Endothelial cell of umbilical vein (primary cell): ENCODE data around the gene RPSA. TPM values are rescaled to one million over a fixed set of nuclear protein-coding genes. Genes with fewer than 3 reads are reported as not detected.

ENCODE experiments used
- BruUV-seq: library from RNA; stranded (reverse); fragments of 400-500 nt; replicated peaks from 2 replicates; lab custom pipeline; 2021; lab: Mats Ljungman, UMichigan
- CTCF ChIA-PET: fragments of 300-600, 350-600 bp; sonication (Branson Sonifier 250); formaldehyde crosslinking; loops from one replicate; lab custom pipeline; 2021; ENCODE audit warnings: antibody characterized with exemption, inconsistent platforms; lab: Charles Lee
- POLR2A ChIA-PET: fragments of 300-600, 350-600 bp; sonication (Branson Sonifier 250); formaldehyde crosslinking; loops from one replicate; lab custom pipeline; 2021; ENCODE audit warnings: antibody characterized with exemption, inconsistent platforms; lab: Charles Lee
- DNase-seq: peaks from one replicate; pipeline ENCODE4 v3.0.0-alpha.2; 2011; ENCODE audit warnings: low read depth, low spot score
- FAIRE-seq: peaks from 2 replicates; lab custom pipeline; 2011; peaks lifted over from hg19 to GRCh38; lab: Jason Lieb, UNC
- H2AFZ ChIP-seq: 2 replicates; pipeline ENCODE4 v1.6.0; 2012; ENCODE audit warnings: low read depth, low read length, control low read depth, inconsistent platforms
- H3K27ac ChIP-seq: 2 replicates; pipeline ENCODE4 v1.5.1; 2011; ENCODE audit warnings: low read depth, mild to moderate bottlenecking, control low read depth, low read length, moderate library complexity; ENCODE audit not compliant: insufficient read depth
- H3K27me3 ChIP-seq, 2 experiments: 2 replicates each; pipeline versions ENCODE4 v1.6.0 to v1.6.1; 2011; ENCODE audit warnings: low read length in 2 of 2, mixed read lengths in 1 of 2; ENCODE audit not compliant: control insufficient read depth in 2 of 2, insufficient read depth in 2 of 2
- H3K36me3 ChIP-seq, 2 experiments: 2 replicates in 1 of 2; 3 replicates in 1 of 2; pipeline ENCODE4 v1.5.1; 2011; ENCODE audit warnings: low read length in 2 of 2, mild to moderate bottlenecking in 1 of 2, moderate library complexity in 1 of 2; ENCODE audit not compliant: control insufficient read depth in 2 of 2, insufficient read depth in 2 of 2; ENCODE audit errors: extremely low read depth in 1 of 2
- H3K4me1 ChIP-seq: 3 replicates; pipeline ENCODE4 v1.5.1; 2011; ENCODE audit warnings: mild to moderate bottlenecking, low read length; ENCODE audit not compliant: control insufficient read depth, insufficient read depth; ENCODE audit errors: extremely low read depth
- H3K4me2 ChIP-seq: 2 replicates; pipeline ENCODE4 v1.6.1; 2011; ENCODE audit warnings: low read length, control low read depth, mixed read lengths; ENCODE audit not compliant: insufficient read depth
- H3K4me3 ChIP-seq, 3 experiments: fragments of 200-600 bp in 1 of 3; sonication (generic), shearing (Covaris generic) in 1 of 3; replicated peaks in 1 of 3; 2 replicates each; pipeline ENCODE4 v1.5.1; 2011 to 2016; ENCODE audit warnings: control low read depth in 3 of 3, low read length in 3 of 3, mild to moderate bottlenecking in 2 of 3, inconsistent platforms in 1 of 3, low read depth in 1 of 3, moderate library complexity in 1 of 3; ENCODE audit not compliant: insufficient read depth in 1 of 3
- H3K79me2 ChIP-seq: 2 replicates; pipeline ENCODE4 v1.6.0; 2012; ENCODE audit warnings: low read length, inconsistent platforms; ENCODE audit not compliant: control insufficient read depth, insufficient read depth
- H3K9ac ChIP-seq: replicated peaks from 2 replicates; pipeline ENCODE3; 2011; ENCODE audit warnings: low read length, control low read depth; ENCODE audit not compliant: insufficient read depth; ENCODE audit errors: extremely low read depth
- H3K9me1 ChIP-seq: replicated peaks from 3 replicates; pipeline ENCODE4 v1.6.0; 2011; ENCODE audit warnings: mild to moderate bottlenecking, low read length; ENCODE audit not compliant: control insufficient read depth, insufficient read depth; ENCODE audit errors: extremely low read depth
- H3K9me3 ChIP-seq: replicated peaks from 2 replicates; pipeline ENCODE4 v1.5.1; 2012; ENCODE audit warnings: low read length, inconsistent platforms; ENCODE audit not compliant: control insufficient read depth, insufficient read depth
- H4K20me1 ChIP-seq: replicated peaks from 2 replicates; pipeline ENCODE3; 2011; ENCODE audit warnings: mild to moderate bottlenecking, low read length; ENCODE audit not compliant: control insufficient read depth, insufficient read depth; ENCODE audit errors: extremely low read depth
- EZH2 ChIP-seq: IDR thresholded peaks from 2 replicates; pipeline ENCODE4 v1.6.1; 2012; ENCODE audit warnings: borderline replicate concordance, low read depth, mild to moderate bottlenecking, moderate library complexity, low read length, inconsistent platforms; ENCODE audit not compliant: severe bottlenecking
- FOS ChIP-seq: IDR thresholded peaks from 2 replicates; pipeline ENCODE4 v1.6.1; 2011; ENCODE audit warnings: mild to moderate bottlenecking, low read length, moderate library complexity, borderline replicate concordance; ENCODE audit not compliant: insufficient read depth
- GATA2 ChIP-seq: IDR thresholded peaks from 2 replicates; pipeline ENCODE4 v1.7.0; 2011; ENCODE audit warnings: low read depth, mild to moderate bottlenecking, moderate library complexity, mixed read lengths, low read length; ENCODE audit not compliant: insufficient read length, insufficient read depth
- JUN ChIP-seq: IDR thresholded peaks from 2 replicates; pipeline ENCODE4 v1.6.1; 2011; ENCODE audit warnings: borderline replicate concordance, low read depth; ENCODE audit not compliant: insufficient read length, insufficient read depth
- MAX ChIP-seq: IDR thresholded peaks from 2 replicates; pipeline ENCODE4 v1.6.1; 2011; ENCODE audit not compliant: insufficient read depth, insufficient read length
- MYC ChIP-seq: IDR thresholded peaks from one replicate; pipeline ENCODE4 v1.6.1; 2011; ENCODE audit warnings: mild to moderate bottlenecking, low read depth, low read length
- POLR2A ChIP-seq: IDR thresholded peaks from 2 replicates; pipeline ENCODE4 v1.6.1; 2012; ENCODE audit warnings: low read depth, mild to moderate bottlenecking, control low read depth, low read length
- POLR2AphosphoS5 ChIP-seq: IDR thresholded peaks from 2 replicates; pipeline ENCODE4 v1.6.1; 2012; ENCODE audit warnings: low read depth, mild to moderate bottlenecking, control low read depth, low read length, moderate library complexity; ENCODE audit not compliant: insufficient read depth
- dilution Hi-C: fragments of 300-500 bp; cut with MboI; formaldehyde crosslinking; loops from one replicate; pipeline ENCODE4 v1.15.0; 2019; ENCODE audit warnings: low sequenced_read_pairs; ENCODE audit not compliant: extremely low pct_ligation_motif_present
- intact Hi-C: fragments of 100-400 bp; cut with micrococcal nuclease; formaldehyde crosslinking; loops from one replicate; pipeline ENCODE4 v1.10.0; 2022
- polyA plus RNA-seq, 4 experiments: library from polyadenylated mRNA; depleted of rRNA in 3 of 4; stranded (reverse) in 3 of 4; unstranded in 1 of 4; fragments of >200 nt; gene quantifications; 2 replicates each; pipeline versions ENCODE4 v1.2.1 to v1.2.3, GENCODE V29; 2011 to 2012; ENCODE audit warnings: missing spikeins in 1 of 4
- total RNA-seq: library from RNA; stranded (reverse); gene quantifications from 2 replicates; pipeline ENCODE4 v1.2.3, GENCODE V29; 2021

RPSA gene
- total and polyA plus RNA-seq, 2 donors (not counting 3 experiments of a cell fraction or from before 2014, with no cell fraction given): 1,357 to 3,687 TPM

- ChIA-PET CTCF (interaction anchor here (1.1 to 2.1 kb wide), 3 partner anchors 18 to 72 kb away, joined by 3 to 6 read pairs (median 3); no protein-coding TSS in a partner anchor), POLR2A (no interaction called here)
- Histone ChIP-seq H3K27ac (no peak overlapping the region), H3K9me3 (no peaks in the 10 kb centered on the region), H3K79me2 (no peaks in the 10 kb centered on the region), H3K4me1 (peaks cover 10% of the 10 kb centered on the region), H3K9me1 (no peaks in the 10 kb centered on the region), H3K4me3 (no peak overlapping the region), H3K36me3 (no peaks in the 10 kb centered on the region), H3K27me3 (no peaks in the 10 kb centered on the region), H3K4me2 (no peak overlapping the region), H3K9ac (no peak overlapping the region), H4K20me1 (no peaks in the 10 kb centered on the region), H2AFZ (no peak overlapping the region)
- TF ChIP-seq MYC (no peak), JUN (no peak), EZH2 (no peak), POLR2A (no peak), MAX (no peak), FOS (no peak), POLR2AphosphoS5 (no peak)
- intact Hi-C loops (no loop called here), dilution Hi-C loops (no loop called here)
- DNase-seq (no peak), FAIRE-seq (no peak)
- no TSS peak for BruUV-seq
These were observed 19.8 kb downstream of the RPSA start for GRCh38 chr3:39426312-39426711.

- Histone ChIP-seq H3K9me3 (no peaks in the 10 kb centered on the region), H2AFZ (no peak overlapping the region), H3K4me3 (no peak overlapping the region), H3K9me1 (no peaks in the 10 kb centered on the region), H3K4me1 (peaks cover 10% of the 10 kb centered on the region), H4K20me1 (no peaks in the 10 kb centered on the region), H3K79me2 (no peaks in the 10 kb centered on the region), H3K27me3 (no peaks in the 10 kb centered on the region), H3K4me2 (no peak overlapping the region), H3K36me3 (no peaks in the 10 kb centered on the region), H3K9ac (no peak overlapping the region), H3K27ac (no peak overlapping the region)
- FAIRE-seq (no peak), DNase-seq (no peak)
- ChIA-PET CTCF (no interaction called here), POLR2A (no interaction called here)
- no TSS peak for BruUV-seq
- dilution Hi-C loops: no loop called here
- TF ChIP-seq FOS: no peak
- TF ChIP-seq GATA2: no peak
- TF ChIP-seq MYC: no peak
- no peak for TF ChIP-seq MAX
- intact Hi-C loops: no loop called here
These were observed 21.0 kb downstream of the RPSA start for GRCh38 chr3:39427506-39427905.
